Brain microvascular endothelial cell (primary cell): ENCODE results near the gene RARRES2.

ENCODE experiments used
- DNase-seq: peaks from one replicate; pipeline ENCODE4 v3.0.0-alpha.2; 2020
- H3K27ac ChIP-seq: fragments of 250-450 bp; sonication (Bioruptor Pico); 2 replicates; pipeline ENCODE4 v1.5.1; 2020; ENCODE audit warnings: mild to moderate bottlenecking, moderate library complexity
- H3K27me3 ChIP-seq: fragments of 250-450 bp; sonication (Bioruptor Pico); replicated peaks from 2 replicates; pipeline ENCODE4 v1.5.1; 2020; ENCODE audit warnings: mild to moderate bottlenecking
- H3K36me3 ChIP-seq: fragments of 250-450 bp; sonication (Bioruptor Pico); replicated peaks from 2 replicates; pipeline ENCODE4 v1.5.1; 2020; ENCODE audit warnings: mild to moderate bottlenecking
- H3K4me3 ChIP-seq: 2 replicates; pipeline ENCODE4 v1.5.1; 2011; ENCODE audit warnings: low read depth, mild to moderate bottlenecking, control low read depth, low read length, moderate library complexity
- CTCF ChIP-seq: IDR thresholded peaks from 2 replicates; pipeline ENCODE4 v1.5.1; 2011; ENCODE audit warnings: low read depth, mild to moderate bottlenecking, moderate library complexity, low read length, control low read depth, inconsistent platforms; ENCODE audit errors: missing control alignments
- in situ Hi-C: cut with HindIII; loops from 2 replicates; pipeline ENCODE4 v1.10.0; 2017; ENCODE audit warnings: low sequenced_read_pairs, low pct_ligation_motif_present

The RARRES2 gene

DNA sequence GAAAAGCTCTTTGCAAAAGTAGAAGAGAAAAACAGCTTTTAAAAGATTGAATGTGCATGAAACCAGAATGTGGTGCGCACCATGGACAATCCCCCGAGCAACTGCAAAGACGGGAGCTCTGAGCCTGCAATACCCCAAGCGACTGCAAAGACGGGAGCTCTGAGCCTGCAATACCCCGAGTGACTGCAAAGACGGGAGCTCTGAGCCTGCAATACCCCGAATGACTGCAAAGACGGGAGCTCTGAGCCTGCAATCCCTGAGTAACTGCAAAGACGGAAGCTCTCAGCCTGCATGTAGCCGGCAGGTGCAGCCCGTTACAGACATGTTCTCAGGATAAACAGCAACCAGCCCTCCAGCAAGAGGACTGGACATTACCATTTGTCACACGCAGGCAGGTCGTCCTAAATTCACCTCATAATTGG lies 43.9 kb upstream of the RARRES2 start:
- H3K36me3 ChIP-seq: no peaks in the 10 kb centered on the region
- no peak for TF ChIP-seq CTCF
- H3K27ac ChIP-seq: no peak overlapping the region
- DNase-seq: no peak
- in situ Hi-C loops: no loop called here
- H3K27me3 ChIP-seq: no peaks in the 10 kb centered on the region
- no peak overlapping the region for H3K4me3 ChIP-seq

- no peak overlapping the region for H3K4me3 ChIP-seq
- H3K27me3 ChIP-seq: no peaks in the 10 kb centered on the region
- in situ Hi-C loops: no loop called here
- no peak for TF ChIP-seq CTCF
- DNase-seq: no peak
- no peak overlapping the region for H3K27ac ChIP-seq
- H3K36me3 ChIP-seq: no peaks in the 10 kb centered on the region
Observed at GRCh38 chr7:150384406-150385301, 43.2 kb upstream of the RARRES2 start.

GRCh38 chr7:150383710-150384397 lies 42.4 kb upstream of the RARRES2 start:
- no peak for TF ChIP-seq CTCF
- H3K4me3 ChIP-seq: no peak overlapping the region
- no peaks in the 10 kb centered on the region for H3K36me3 ChIP-seq
- no peaks in the 10 kb centered on the region for H3K27me3 ChIP-seq
- no peak for DNase-seq
- in situ Hi-C loops: no loop called here
- H3K27ac ChIP-seq: no peak overlapping the region

DNA sequence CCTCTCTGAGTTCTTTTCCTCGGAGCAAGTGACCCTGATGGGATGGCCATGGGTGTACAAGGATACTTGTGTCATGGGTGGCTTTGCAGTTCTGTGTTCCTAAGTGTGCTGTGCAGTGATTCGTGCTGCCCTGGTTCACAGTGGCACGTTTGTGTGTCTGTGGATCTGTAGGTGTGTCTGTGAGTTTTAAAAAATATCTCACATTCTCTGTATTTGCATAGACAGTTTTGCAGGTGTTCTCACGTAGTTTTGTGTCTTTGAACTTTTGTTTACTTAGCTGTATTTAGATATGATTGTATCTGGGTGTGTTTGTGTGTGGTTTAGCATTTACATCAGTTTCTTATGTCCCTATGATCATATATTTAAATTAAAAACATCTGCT lies 41.4 kb upstream of the RARRES2 start:
- DNase-seq: no peak
- Histone ChIP-seq H3K27ac (no peak overlapping the region), H3K4me3 (no peak overlapping the region), H3K36me3 (no peaks in the 10 kb centered on the region), H3K27me3 (no peaks in the 10 kb centered on the region)
- in situ Hi-C loops: no loop called here
- TF ChIP-seq CTCF: no peak

- Histone ChIP-seq H3K36me3 (no peaks in the 10 kb centered on the region), H3K27ac (no peak overlapping the region), H3K4me3 (no peak overlapping the region), H3K27me3 (no peaks in the 10 kb centered on the region)
- in situ Hi-C loops: no loop called here
- DNase-seq: no peak
- TF ChIP-seq CTCF: no peak
Observed at GRCh38 chr7:150382123-150382843, 40.9 kb upstream of the RARRES2 start.
